ENCODE measurements around the gene ABHD13. TPM values are rescaled to one million over a fixed set of nuclear protein-coding genes. Genes with fewer than 3 reads are reported as not detected.

The ABHD13 gene
- total and polyA plus RNA-seq, 11 donors: 2.4 to 6.6 (median 4.9) TPM

DNA sequence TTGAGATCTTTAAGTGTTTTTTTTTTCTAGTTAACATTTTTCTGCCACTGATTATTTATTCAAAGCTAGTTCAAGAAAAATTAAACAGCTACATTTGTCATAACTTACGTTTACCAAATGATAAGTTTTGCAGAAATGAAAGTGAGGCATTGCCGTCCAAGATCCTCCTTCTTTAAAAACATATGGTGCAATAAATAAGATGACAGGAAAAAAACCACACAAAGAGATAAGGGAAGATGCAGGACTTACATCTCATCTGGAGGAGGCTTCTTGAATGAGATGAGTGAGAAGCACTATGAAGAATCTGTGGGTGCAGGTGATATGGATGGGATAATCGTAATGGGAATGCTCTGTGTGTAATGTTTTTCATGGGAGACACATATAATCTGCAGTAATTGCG is 63.7 kb downstream of the ABHD13 start:
- Histone ChIP-seq H3K4me1 (peaks cover 0 to 5% (median 0%) of the 10 kb centered on the region in 12 donors), H3K4me3 (no peak overlapping the region), H3K27me3 (no peaks in the 10 kb centered on the region), H3K9me3 (no peaks in the 10 kb centered on the region), H3K36me3 (no peaks in the 10 kb centered on the region), H3K27ac (peak overlapping the region in 1 of 12 donors; percentile 76)
- ATAC-seq (no peak), DNase-seq (no peak)
- 73 to 82% (median 78%) methylated on average over 4 of the region's 4 CpGs for WGBS, 4 donors
- no peak for TF ChIP-seq POLR2A (IDR thresholded peaks at IDR 0.05)
- TF ChIP-seq, protein P1, sequence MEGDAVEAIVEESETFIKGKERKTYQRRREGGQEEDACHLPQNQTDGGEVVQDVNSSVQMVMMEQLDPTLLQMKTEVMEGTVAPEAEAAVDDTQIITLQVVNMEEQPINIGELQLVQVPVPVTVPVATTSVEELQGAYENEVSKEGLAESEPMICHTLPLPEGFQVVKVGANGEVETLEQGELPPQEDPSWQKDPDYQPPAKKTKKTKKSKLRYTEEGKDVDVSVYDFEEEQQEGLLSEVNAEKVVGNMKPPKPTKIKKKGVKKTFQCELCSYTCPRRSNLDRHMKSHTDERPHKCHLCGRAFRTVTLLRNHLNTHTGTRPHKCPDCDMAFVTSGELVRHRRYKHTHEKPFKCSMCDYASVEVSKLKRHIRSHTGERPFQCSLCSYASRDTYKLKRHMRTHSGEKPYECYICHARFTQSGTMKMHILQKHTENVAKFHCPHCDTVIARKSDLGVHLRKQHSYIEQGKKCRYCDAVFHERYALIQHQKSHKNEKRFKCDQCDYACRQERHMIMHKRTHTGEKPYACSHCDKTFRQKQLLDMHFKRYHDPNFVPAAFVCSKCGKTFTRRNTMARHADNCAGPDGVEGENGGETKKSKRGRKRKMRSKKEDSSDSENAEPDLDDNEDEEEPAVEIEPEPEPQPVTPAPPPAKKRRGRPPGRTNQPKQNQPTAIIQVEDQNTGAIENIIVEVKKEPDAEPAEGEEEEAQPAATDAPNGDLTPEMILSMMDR (IDR thresholded peaks at IDR 0.05): no peak
- intact Hi-C loops (cut with DNase I): no loop called here

DNA sequence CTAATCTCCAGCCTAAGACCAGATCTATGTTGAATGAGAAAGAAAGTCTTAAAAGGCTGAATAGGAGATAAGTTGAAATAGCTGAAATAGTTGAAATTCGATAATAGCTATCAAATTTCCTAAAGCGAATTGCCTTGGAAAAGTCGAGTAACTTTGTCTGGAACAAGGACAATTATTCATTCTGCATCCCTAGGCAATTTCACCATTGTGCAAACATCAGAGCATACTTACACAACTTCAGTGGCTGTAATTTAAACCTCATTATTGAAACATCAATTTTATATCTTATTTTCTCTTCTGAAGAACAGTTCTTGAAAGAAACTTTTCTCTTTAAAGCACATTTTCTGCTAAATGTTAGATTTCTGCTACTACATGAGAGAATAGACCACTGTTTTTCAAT is 64.9 kb downstream of the ABHD13 start:
- no peaks in the 10 kb centered on the region for H3K27me3 ChIP-seq
- ATAC-seq: no peak
- peaks cover 0 to 7% (median 0%) of the 10 kb centered on the region in 9 donors for H3K36me3 ChIP-seq
- no peak for DNase-seq
- H3K4me1 ChIP-seq: peaks cover 0 to 5% (median 0%) of the 10 kb centered on the region in 12 donors
- 53 to 73% (median 66%) methylated on average over 3 of the region's 3 CpGs for WGBS, 4 donors
- H3K27ac ChIP-seq: no peak overlapping the region
- H3K9me3 ChIP-seq: no peaks in the 10 kb centered on the region
- intact Hi-C loops (cut with DNase I): no loop called here
- H3K4me3 ChIP-seq: no peak overlapping the region
- TF ChIP-seq, protein P1 (IDR thresholded peaks at IDR 0.05): no peak
- TF ChIP-seq POLR2A (IDR thresholded peaks at IDR 0.05): no peak

Other genes with a start within 250 kb of the ABHD13 start
- gene LIG4, start 2.9 kb upstream of the ABHD13 start, total RNA-seq: 10 to 100 TPM in 4 of 9 donors, 1 to 10 TPM in 5; 7.1 to 13.2 (median 9.2) TPM
- gene LIG4, start 2.9 kb upstream of the ABHD13 start, polyA plus RNA-seq: 1 to 10 TPM; 6.4 to 9.2 TPM
- 10 to 100 TPM in 2 of 9 donors, 1 to 10 TPM in 5, under 1 TPM in 2; 0.81 to 26.9 (median 1.0) TPM for gene TNFSF13B, start 51.3 kb downstream of the ABHD13 start, total RNA-seq
- under 1 TPM; 0.55 to 0.76 TPM for gene TNFSF13B, start 51.3 kb downstream of the ABHD13 start, polyA plus RNA-seq